MCF 10A (cell line): ENCODE results near the gene DHRS2. TPM values are rescaled to one million over a fixed set of nuclear protein-coding genes. Genes with fewer than 3 reads are reported as not detected.

Experiments used
- BruUV-seq: library from RNA; stranded (reverse); fragments of 400-500 nt; replicated peaks from 2 replicates; lab custom pipeline; 2021; lab: Mats Ljungman, UMichigan
- CTCF ChIA-PET: fragments of 300-600 bp; sonication (Branson Sonifier 250); formaldehyde crosslinking; extraction: SDS; loops from one replicate; lab custom pipeline; 2021; ENCODE audit warnings: antibody characterized with exemption, inconsistent platforms; lab: Yijun Ruan, JAX
- POLR2A ChIA-PET: fragments of 300-600, 350-650 bp; sonication (Branson Sonifier 250); formaldehyde crosslinking; extraction: SDS; loops from one replicate; lab custom pipeline; 2020; ENCODE audit warnings: antibody characterized with exemption, inconsistent platforms; lab: Yijun Ruan, JAX
- DNase-seq: peaks from one replicate; pipeline ENCODE4 v3.0.0-alpha.2; 2018; ENCODE audit not compliant: unreplicated experiment
- H3K27ac Mint-ChIP-seq: one replicate; pipeline ENCODE4 v1.8.0; 2022; ENCODE audit warnings: mild to moderate bottlenecking, low read depth, mixed read lengths; ENCODE audit not compliant: unreplicated experiment
- H3K27me3 Mint-ChIP-seq: one replicate; pipeline ENCODE4 v1.8.0; 2022; ENCODE audit warnings: mixed read lengths; ENCODE audit not compliant: insufficient read depth, unreplicated experiment
- H3K36me3 Mint-ChIP-seq: one replicate; pipeline ENCODE4 v1.8.0; 2022; ENCODE audit warnings: mild to moderate bottlenecking, moderate library complexity, mixed read lengths; ENCODE audit not compliant: insufficient read depth, unreplicated experiment
- H3K4me1 Mint-ChIP-seq: one replicate; pipeline ENCODE4 v1.8.0; 2022; ENCODE audit warnings: mixed read lengths; ENCODE audit not compliant: insufficient read depth, unreplicated experiment
- H3K4me3 Mint-ChIP-seq: one replicate; pipeline ENCODE4 v1.8.0; 2022; ENCODE audit warnings: mild to moderate bottlenecking, moderate library complexity, mixed read lengths; ENCODE audit not compliant: unreplicated experiment
- H3K9me3 Mint-ChIP-seq: one replicate; pipeline ENCODE4 v1.8.0; 2022; ENCODE audit warnings: mixed read lengths; ENCODE audit not compliant: unreplicated experiment
- CTCF ChIP-seq: fragments of 200-600 bp; IDR thresholded peaks from one replicate; pipeline ENCODE4 v1.8.0; 2022; ENCODE audit warnings: antibody characterized with exemption, mild to moderate bottlenecking; ENCODE audit not compliant: unreplicated experiment
- intact Hi-C: fragments of 100-400 bp; cut with micrococcal nuclease; formaldehyde crosslinking; loops from 2 replicates; pipeline ENCODE4 v1.14.1; 2022
- total RNA-seq: library from RNA; stranded (reverse); gene quantifications from 2 replicates; pipeline ENCODE4 v1.2.3, GENCODE V29; 2022

Gene DHRS2
- total RNA-seq, 1 experiment from 2014 or later, result 1.1 TPM

DNA sequence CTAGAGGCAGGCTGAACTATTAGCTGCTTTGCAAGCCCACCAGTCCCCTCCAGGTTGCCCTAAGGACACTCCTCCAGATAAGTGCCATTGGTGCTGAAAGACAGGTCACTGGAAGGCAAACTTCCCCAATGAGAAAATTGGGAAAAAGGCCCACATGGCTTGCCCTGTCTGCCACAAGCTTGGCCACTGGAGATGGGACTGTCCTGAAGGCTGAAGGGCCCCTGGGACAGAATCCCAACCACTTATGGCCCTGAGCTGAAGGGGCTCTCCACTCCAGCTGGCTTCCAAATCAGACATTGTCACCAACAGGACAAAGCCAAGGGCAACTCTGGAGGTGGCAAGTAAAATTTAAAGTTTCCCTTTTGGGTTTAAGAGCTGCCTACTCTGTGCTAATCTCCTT, 12.2 kb upstream of the DHRS2 start:
- no peak overlapping the region for H3K27ac Mint-ChIP-seq
- H3K4me1 Mint-ChIP-seq, result no peaks in the 10 kb centered on the region
- H3K4me3 Mint-ChIP-seq, result no peak overlapping the region
- no peaks in the 10 kb centered on the region for H3K36me3 Mint-ChIP-seq
- CTCF ChIA-PET, result interaction anchor here (0.5 to 1.3 kb wide), 4 partner anchors 8 to 484 kb away, joined by 3 to 4 read pairs (median 3); no protein-coding TSS in a partner anchor
- peaks cover 42% of the 10 kb centered on the region for H3K27me3 Mint-ChIP-seq
- intact Hi-C loops, result no loop called here
- peaks cover 13% of the 10 kb centered on the region for H3K9me3 Mint-ChIP-seq
- no TSS peak for BruUV-seq
- DNase-seq, result no peak
- TF ChIP-seq CTCF, result no peak
- POLR2A ChIA-PET, result no interaction called here

GRCh38 chr14:23624830-23625404, 11.2 kb upstream of the DHRS2 start:
- BruUV-seq, result no TSS peak
- Mint-ChIP-seq H3K9me3 (peaks cover 13% of the 10 kb centered on the region), H3K4me1 (peaks cover 4% of the 10 kb centered on the region), H3K4me3 (no peak overlapping the region), H3K27ac (no peak overlapping the region), H3K36me3 (no peaks in the 10 kb centered on the region), H3K27me3 (peaks cover 32% of the 10 kb centered on the region)
- no peak for TF ChIP-seq CTCF
- intact Hi-C loops, result no loop called here
- DNase-seq, result no peak
- ChIA-PET CTCF (interaction anchor here (0.5 to 1.2 kb wide), 5 partner anchors 10 to 483 kb away, joined by 3 to 4 read pairs (median 3); no protein-coding TSS in a partner anchor), POLR2A (interaction anchor here (0.8 kb wide), 1 partner anchor 19 kb away, joined by 3 read pairs; no protein-coding TSS in a partner anchor)

DNA sequence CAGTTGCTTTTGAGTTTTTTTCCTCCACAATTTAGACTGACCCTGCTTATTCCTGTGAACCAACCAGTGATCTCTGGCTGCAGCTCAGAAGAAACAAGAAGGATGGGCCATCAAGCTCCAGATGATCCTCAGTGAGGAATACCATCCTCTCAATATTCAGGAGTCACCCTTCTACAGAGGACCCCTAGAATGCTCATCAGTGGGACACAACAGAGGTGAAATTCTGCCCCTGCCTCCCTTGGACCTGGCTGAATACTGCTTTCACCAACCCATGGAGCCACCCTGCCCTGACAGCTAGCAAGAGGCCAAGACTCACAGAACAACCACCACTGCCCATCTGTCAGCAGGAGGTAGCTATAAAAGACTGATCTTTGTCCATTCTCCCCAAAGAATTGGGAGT, 9.2 kb upstream of the DHRS2 start:
- Mint-ChIP-seq H3K27me3 (peaks cover 12% of the 10 kb centered on the region), H3K9me3 (peaks cover 13% of the 10 kb centered on the region), H3K27ac (no peak overlapping the region), H3K4me3 (no peak overlapping the region), H3K4me1 (peaks cover 5% of the 10 kb centered on the region), H3K36me3 (no peaks in the 10 kb centered on the region)
- TF ChIP-seq CTCF, result no peak
- ChIA-PET POLR2A (no interaction called here), CTCF (interaction anchor here (0.6 to 9.1 kb wide), 6 partner anchors 9 to 305 kb away, joined by 3 to 212 read pairs (median 4); no protein-coding TSS in a partner anchor)
- no peak for DNase-seq
- BruUV-seq, result no TSS peak
- intact Hi-C loops, result no loop called here

DNA sequence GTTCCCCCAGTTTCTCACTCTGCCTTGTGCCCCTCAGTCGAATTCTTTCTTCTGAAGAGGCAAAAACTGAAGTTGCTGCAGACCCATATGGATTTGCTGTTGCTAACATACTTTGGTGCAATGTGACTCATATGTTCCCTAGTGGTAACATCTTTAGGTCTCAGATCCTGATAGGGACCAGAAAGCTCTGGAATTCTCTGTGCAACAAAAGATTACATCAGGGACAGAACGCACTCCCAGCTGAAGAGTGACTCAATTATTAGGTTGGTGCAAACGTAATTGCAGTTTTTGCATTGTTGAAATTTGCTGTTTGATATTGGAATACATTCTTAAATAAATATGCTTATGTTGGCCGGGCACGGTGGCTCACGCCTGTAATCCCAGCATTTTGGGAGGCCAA, 8.2 kb upstream of the DHRS2 start:
- H3K36me3 Mint-ChIP-seq, result no peaks in the 10 kb centered on the region
- BruUV-seq, result no TSS peak
- CTCF ChIA-PET, result interaction anchor here (1.3 to 9.1 kb wide), 2 partner anchors 283 to 304 kb away, joined by 4 to 212 read pairs; no protein-coding TSS in a partner anchor
- DNase-seq, result no peak
- peaks cover 13% of the 10 kb centered on the region for H3K9me3 Mint-ChIP-seq
- peaks cover 9% of the 10 kb centered on the region for H3K4me1 Mint-ChIP-seq
- POLR2A ChIA-PET, result no interaction called here
- no peak overlapping the region for H3K27ac Mint-ChIP-seq
- no peak overlapping the region for H3K4me3 Mint-ChIP-seq
- intact Hi-C loops, result no loop called here
- no peak for TF ChIP-seq CTCF
- H3K27me3 Mint-ChIP-seq, result peaks cover 2% of the 10 kb centered on the region
